K562 (cell line): ENCODE data around the gene CDADC1. TPM values are rescaled to one million over a fixed set of nuclear protein-coding genes. Genes with fewer than 3 reads are reported as not detected.

Experiments
- ATAC-seq: fragments of 200-7000 bp; cut with Tn5 transposase; 3 replicates; pipeline ENCODE4 v1.9.1; 2020; ENCODE audit warnings: moderate library complexity
- BruUV-seq: library from RNA; stranded (reverse); fragments of 400-500 nt; replicated peaks from 2 replicates; lab custom pipeline; 2021; lab: Mats Ljungman, UMichigan
- CTCF ChIA-PET: fragments of 300-600 bp; formaldehyde crosslinking; extraction: SDS; loops from one replicate; lab custom pipeline; 2021; ENCODE audit warnings: low intra/inter-chr PET ratio; lab: Yijun Ruan, JAX
- POLR2A ChIA-PET: fragments of 300-600, 350-650 bp; sonication (Branson Sonifier 250); formaldehyde crosslinking; extraction: SDS; loops from one replicate; lab custom pipeline; 2021; ENCODE audit warnings: antibody characterized with exemption, inconsistent platforms; lab: Yijun Ruan, JAX
- DNase-seq, 4 experiments: peaks; one replicate each; pipeline versions ENCODE4 v3.0.0 to v3.0.0-alpha.2; 2011 to 2018; ENCODE audit warnings: low spot score in 3 of 4, mixed read lengths in 3 of 4; ENCODE audit errors: extremely low read depth in 1 of 4
- FAIRE-seq: peaks from 2 replicates; lab custom pipeline; 2011; peaks lifted over from hg19 to GRCh38; lab: Jason Lieb, UNC
- H2AFZ ChIP-seq: 2 replicates; pipeline ENCODE4 v1.6.0; 2011; ENCODE audit warnings: low read depth, low read length, control low read depth, inconsistent platforms
- H3K27ac ChIP-seq: fragments of 200-600 bp; 3 replicates; pipeline ENCODE4 v1.8.0; 2011; ENCODE audit warnings: low read depth, mild to moderate bottlenecking, control low read depth, inconsistent platforms, low read length, moderate library complexity, mixed read lengths; ENCODE audit errors: extremely low read depth
- H3K27me3 ChIP-seq, 2 experiments: fragments of 300-600 bp in 1 of 2; 2 replicates in 1 of 2; 3 replicates in 1 of 2; pipeline versions ENCODE4 v1.6.0 to v1.8.0; 2011; ENCODE audit warnings: inconsistent platforms in 2 of 2, low read length in 2 of 2, mild to moderate bottlenecking in 1 of 2, mixed read lengths in 1 of 2, moderate library complexity in 1 of 2; ENCODE audit not compliant: control insufficient read depth in 2 of 2, insufficient read depth in 2 of 2
- H3K36me3 ChIP-seq: fragments of 300-600 bp; 3 replicates; pipeline ENCODE4 v1.8.0; 2011; ENCODE audit warnings: mild to moderate bottlenecking, low read length, inconsistent platforms; ENCODE audit not compliant: control insufficient read depth, insufficient read depth
- H3K4me1 ChIP-seq, 2 experiments: fragments of 200-600 bp in 1 of 2; replicated peaks in 1 of 2; 2 replicates in 1 of 2; 3 replicates in 1 of 2; pipeline versions ENCODE4 v1.5.1 to v1.8.0; 2011; ENCODE audit warnings: inconsistent platforms in 2 of 2, low read length in 2 of 2, mild to moderate bottlenecking in 1 of 2, mixed read lengths in 1 of 2, moderate library complexity in 1 of 2; ENCODE audit not compliant: control insufficient read depth in 2 of 2, insufficient read depth in 2 of 2
- H3K4me2 ChIP-seq: 2 replicates; pipeline ENCODE4 v1.6.1; 2011; ENCODE audit warnings: low read length, control low read depth, inconsistent platforms, mixed read lengths; ENCODE audit not compliant: insufficient read depth
- H3K4me3 ChIP-seq: fragments of 200-600 bp; sonication (generic), shearing (Covaris generic); 2 replicates; pipeline ENCODE4 v1.5.1; 2016; ENCODE audit warnings: control low read depth, inconsistent platforms
- H3K79me2 ChIP-seq: fragments of 200-600 bp; 3 replicates; pipeline ENCODE4 v1.8.0; 2011; ENCODE audit warnings: low read length, inconsistent platforms; ENCODE audit not compliant: control insufficient read depth, insufficient read depth
- H3K9ac ChIP-seq, 2 experiments: 2 replicates each; pipeline versions ENCODE4 v1.6.0 to v1.6.1; 2011; ENCODE audit warnings: low read depth in 2 of 2, low read length in 2 of 2, control low read depth in 1 of 2, inconsistent platforms in 1 of 2, mild to moderate bottlenecking in 1 of 2, mixed read lengths in 1 of 2; ENCODE audit not compliant: insufficient read depth in 1 of 2
- H3K9me1 ChIP-seq: one replicate; pipeline ENCODE4 v1.6.0; 2011; ENCODE audit warnings: inconsistent platforms, mild to moderate bottlenecking, low read length, moderate library complexity; ENCODE audit not compliant: control insufficient read depth, insufficient read depth
- H3K9me3 ChIP-seq: replicated peaks from 2 replicates; pipeline ENCODE4 v1.5.1; 2011; ENCODE audit warnings: low read depth, low read length, inconsistent platforms; ENCODE audit not compliant: control insufficient read depth, insufficient read depth
- H4K20me1 ChIP-seq: replicated peaks from 2 replicates; pipeline ENCODE4 v1.6.1; 2011; ENCODE audit warnings: low read length, inconsistent platforms, mixed read lengths; ENCODE audit not compliant: control insufficient read depth, insufficient read depth
- CBFA2T3 ChIP-seq: fragments of 450-650 bp; IDR thresholded peaks from 2 replicates; pipeline ENCODE4 v1.6.1; 2017
- CEBPB ChIP-seq: fragments of 450-650 bp; IDR thresholded peaks from 2 replicates; pipeline ENCODE4 v1.6.1; 2016; ENCODE audit warnings: missing genetic modification characterization, missing compliant biosample characterization
- CEBPG ChIP-seq, 3 experiments: fragments of 200-800 bp in 1 of 3; sonication (Bioruptor generic) in 1 of 3; sonication (generic) in 1 of 3; formaldehyde crosslinking in 1 of 3; IDR thresholded peaks in 2 of 3; conservative IDR thresholded peaks in 1 of 3; 2 replicates each; pipeline versions ENCODE4 v1.6.1 to v1.8.0; 2016 to 2022; ENCODE audit warnings: missing compliant biosample characterization in 2 of 3, missing genetic modification characterization in 2 of 3, mild to moderate bottlenecking in 1 of 3, missing genetic modification reagents in 1 of 3
- CHD2 ChIP-seq: IDR thresholded peaks from 2 replicates; pipeline ENCODE4 v1.6.1; 2011; ENCODE audit warnings: low read depth, low read length
- KAT2B ChIP-seq: IDR thresholded peaks from one replicate; pipeline ENCODE4 v1.6.1; 2012; ENCODE audit warnings: low read depth, mild to moderate bottlenecking, control low read depth, inconsistent platforms, low read length, moderate library complexity
- NELFE ChIP-seq: IDR thresholded peaks from 2 replicates; pipeline ENCODE4 v1.6.1; 2011; ENCODE audit warnings: mild to moderate bottlenecking; ENCODE audit not compliant: insufficient read depth, insufficient read length
- SPI1 ChIP-seq: IDR thresholded peaks from 2 replicates; pipeline ENCODE4 v1.6.1; 2011; ENCODE audit warnings: low read depth, low read length, control low read depth, borderline replicate concordance
- WGBS: fragments of 100-300 bp; shearing (Covaris generic); methylation state at CpG from one replicate; pipeline ENCODE4 v1.1.6; 2016; ENCODE audit warnings: low coverage, mixed read lengths; ENCODE audit not compliant: insufficient coverage; ENCODE audit errors: missing lambda C conversion rate; 5-methylcytosine and 5-hydroxymethylcytosine counted together
- in situ Hi-C: fragments of 300-500 bp; cut with MboI; formaldehyde crosslinking; loops from 4 replicates; pipeline ENCODE4 v1.15.0; 2018; ENCODE audit warnings: inconsistent platforms, mixed read lengths
- intact Hi-C: fragments of 100-400 bp; cut with micrococcal nuclease; formaldehyde crosslinking; loops from 2 replicates; pipeline ENCODE4 v1.14.2; 2022
- polyA plus RNA-seq, 8 experiments: library from polyadenylated mRNA; depleted of rRNA in 4 of 8; stranded (reverse) in 5 of 8; unstranded in 3 of 8; fragments of >200 nt; fragmentation: Nextera tagmentation in 2 of 8; fragmentation: Illumina TruSeq in 1 of 8; extraction: Ambion mirVana in 2 of 8; extraction: Trizol in 1 of 8; gene quantifications; 2 replicates each; pipeline versions ENCODE4 v1.2.1 to v1.2.3, GENCODE V29; 2011 to 2014; ENCODE audit warnings: inconsistent platforms in 1 of 8, missing spikeins in 1 of 8
- total RNA-seq, 7 experiments: library from RNA; depleted of rRNA in 6 of 7; stranded (reverse); fragments of >200 nt in 6 of 7; fragmentation: Illumina TruSeq in 2 of 7; extraction: Trizol in 2 of 7; gene quantifications; 2 replicates each; pipeline versions ENCODE4 v1.2.1 to v1.2.3, GENCODE V29; 2011 to 2021; ENCODE audit warnings: low replicate concordance in 1 of 7
- TF ChIP-seq, protein P1 (sequence below): fragments of 200-800 bp; sonication (Bioruptor generic); IDR thresholded peaks from 2 replicates; pipeline ENCODE4 v1.6.1; 2017; ENCODE audit warnings: missing genetic modification characterization, missing compliant biosample characterization
- TF ChIP-seq, protein P2 (sequence below), 3 experiments: fragments of 200-800 bp in 1 of 3; sonication (Bioruptor generic) in 1 of 3; sonication (generic) in 1 of 3; formaldehyde crosslinking in 1 of 3; IDR thresholded peaks; 2 replicates each; pipeline versions ENCODE4 v1.6.1 to v1.8.0; 2016 to 2022; ENCODE audit warnings: mild to moderate bottlenecking in 2 of 3, missing compliant biosample characterization in 2 of 3, missing genetic modification characterization in 2 of 3, missing genetic modification reagents in 1 of 3

Gene CDADC1
- total and polyA plus RNA-seq, 9 of the 15 experiments (the other 6 are each of a cell fraction or from before 2014, with no cell fraction given) = 4.1 to 11.8 (median 6.3) TPM

DNA sequence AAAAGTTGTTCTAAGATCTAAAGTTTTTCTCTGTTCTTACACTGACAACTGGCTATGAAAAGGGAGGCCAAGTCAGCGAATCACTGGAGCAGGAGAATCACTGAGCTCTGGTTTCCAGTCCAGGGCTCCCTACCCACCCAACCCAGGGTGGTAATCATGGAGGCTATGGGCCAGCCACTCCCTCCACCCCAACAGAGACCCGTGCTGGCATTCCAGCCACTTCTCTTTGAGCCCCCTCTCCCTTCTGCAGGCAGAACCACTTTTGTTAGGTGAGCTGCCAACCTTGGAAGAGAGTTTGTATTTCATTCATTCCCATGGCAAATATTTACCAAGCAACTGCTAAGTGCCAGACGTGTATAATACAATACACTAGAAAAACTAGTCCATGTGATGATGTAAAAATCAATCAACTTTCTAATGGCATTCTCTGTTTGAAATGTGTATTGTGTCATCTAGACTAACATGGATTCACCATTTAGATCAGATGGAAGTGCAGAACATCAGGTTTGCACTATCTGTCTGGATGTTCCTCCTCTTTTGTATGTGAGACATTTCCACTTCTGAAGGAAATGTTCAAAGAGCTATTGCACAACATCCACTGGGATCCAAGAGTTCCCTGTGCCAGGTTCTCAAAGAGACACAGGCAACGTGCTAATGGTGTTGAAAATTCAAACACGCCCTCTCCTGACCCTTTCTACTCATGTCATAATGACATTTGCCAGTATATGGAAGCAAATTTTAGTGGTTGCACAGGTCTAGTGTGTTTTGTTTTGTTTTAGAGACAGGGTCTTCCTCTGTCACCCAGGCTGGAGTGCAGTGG, 22.3 kb upstream of the CDADC1 start:
- no peak overlapping the region for H3K4me2 ChIP-seq
- peak; percentile 15 for FAIRE-seq
- no peaks in the 10 kb centered on the region for H4K20me1 ChIP-seq
- no peaks in the 10 kb centered on the region for H3K9me3 ChIP-seq
- no peak; the same call in 2 of the 3 replicates for ATAC-seq
- TF ChIP-seq CEBPB (tag) = peak; percentile 87
- no peak for TF ChIP-seq CHD2
- TF ChIP-seq CEBPG (CRISPR knock-in tag; IDR thresholded peaks at IDR 0.05) = no peak
- TF ChIP-seq CEBPG (tag; conservative IDR thresholded peaks at IDR 0.05 in 1 of 2, IDR thresholded peaks at IDR 0.05 in 1 of 2) = peak in 1 of 2 experiments; percentile 60; a peak in 2 of 4 replicates
- ChIA-PET CTCF (no interaction called here), POLR2A (no interaction called here)
- WGBS = 3% methylated on average over 5 of the region's 5 CpGs
- BruUV-seq = no TSS peak
- intact Hi-C loops = no loop called here
- in situ Hi-C loops = no loop called here
- no peak overlapping the region for H3K9ac ChIP-seq
- DNase-seq = no peak
- H3K9me1 ChIP-seq = no peaks in the 10 kb centered on the region
- H3K27me3 ChIP-seq = no peaks in the 10 kb centered on the region
- no peaks in the 10 kb centered on the region for H3K79me2 ChIP-seq
- no peak overlapping the region for H3K27ac ChIP-seq
- peaks cover 0 to 4% of the 10 kb centered on the region in 2 experiments; a peak in 1 of 5 replicates for H3K4me1 ChIP-seq
- no peak overlapping the region for H3K4me3 ChIP-seq
- no peak overlapping the region for H2AFZ ChIP-seq
- H3K36me3 ChIP-seq = no peaks in the 10 kb centered on the region

- Histone ChIP-seq H3K9me1 (no peaks in the 10 kb centered on the region), H3K27ac (no peak overlapping the region), H3K4me3 (no peak overlapping the region), H2AFZ (no peak overlapping the region), H3K4me2 (no peak overlapping the region), H3K36me3 (no peaks in the 10 kb centered on the region), H3K4me1 (no peaks in the 10 kb centered on the region), H4K20me1 (no peaks in the 10 kb centered on the region), H3K9me3 (no peaks in the 10 kb centered on the region), H3K79me2 (no peaks in the 10 kb centered on the region), H3K27me3 (no peaks in the 10 kb centered on the region), H3K9ac (no peak overlapping the region)
- ATAC-seq (no peak), DNase-seq (no peak), FAIRE-seq (no peak)
- 14% methylated on average over 5 of the region's 5 CpGs for WGBS
- in situ Hi-C loops = no loop called here
- ChIA-PET CTCF (no interaction called here), POLR2A (interaction anchor here (0.9 kb wide), 1 partner anchor 21 kb away, joined by 3 read pairs; no protein-coding TSS in a partner anchor)
- no TSS peak for BruUV-seq
- intact Hi-C loops = no loop called here
- TF ChIP-seq SPI1 (no peak), NELFE (no peak), KAT2B (no peak), CBFA2T3 (peak; percentile 42)
- TF ChIP-seq, protein P1, sequence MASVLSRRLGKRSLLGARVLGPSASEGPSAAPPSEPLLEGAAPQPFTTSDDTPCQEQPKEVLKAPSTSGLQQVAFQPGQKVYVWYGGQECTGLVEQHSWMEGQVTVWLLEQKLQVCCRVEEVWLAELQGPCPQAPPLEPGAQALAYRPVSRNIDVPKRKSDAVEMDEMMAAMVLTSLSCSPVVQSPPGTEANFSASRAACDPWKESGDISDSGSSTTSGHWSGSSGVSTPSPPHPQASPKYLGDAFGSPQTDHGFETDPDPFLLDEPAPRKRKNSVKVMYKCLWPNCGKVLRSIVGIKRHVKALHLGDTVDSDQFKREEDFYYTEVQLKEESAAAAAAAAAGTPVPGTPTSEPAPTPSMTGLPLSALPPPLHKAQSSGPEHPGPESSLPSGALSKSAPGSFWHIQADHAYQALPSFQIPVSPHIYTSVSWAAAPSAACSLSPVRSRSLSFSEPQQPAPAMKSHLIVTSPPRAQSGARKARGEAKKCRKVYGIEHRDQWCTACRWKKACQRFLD = no peak
- TF ChIP-seq, protein P2, sequence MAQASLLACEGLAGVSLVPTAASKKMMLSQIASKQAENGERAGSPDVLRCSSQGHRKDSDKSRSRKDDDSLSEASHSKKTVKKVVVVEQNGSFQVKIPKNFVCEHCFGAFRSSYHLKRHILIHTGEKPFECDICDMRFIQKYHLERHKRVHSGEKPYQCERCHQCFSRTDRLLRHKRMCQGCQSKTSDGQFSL (CRISPR knock-in tag; IDR thresholded peaks at IDR 0.05) = no peak
- TF ChIP-seq, protein P2 (tag; IDR thresholded peaks at IDR 0.05) = no peak
Observed at GRCh38 chr13:49226613-49227012, 21.1 kb upstream of the CDADC1 start.
